ENCODE data around the gene PXYLP1.

DNA sequence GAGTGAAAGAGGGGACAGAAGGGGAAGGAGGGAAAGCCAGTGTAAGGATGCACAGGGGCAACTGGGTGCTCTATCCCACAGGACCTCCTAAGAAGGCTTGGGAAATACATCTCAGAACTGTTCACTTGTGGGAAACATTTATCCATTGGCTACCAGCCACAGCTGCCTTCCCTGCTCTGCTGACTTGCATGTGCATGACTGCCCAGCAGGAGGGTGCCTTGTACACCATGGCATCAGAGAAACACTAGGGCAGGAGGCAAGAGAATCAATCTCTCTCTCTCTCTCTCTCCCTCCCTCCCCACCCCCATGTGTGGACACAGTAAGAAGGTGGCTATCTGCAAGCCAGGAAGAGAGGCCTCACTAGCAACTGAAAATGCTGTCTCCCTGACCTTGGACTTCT, 73.8 kb downstream of the PXYLP1 start:
- TF ChIP-seq, protein P1, sequence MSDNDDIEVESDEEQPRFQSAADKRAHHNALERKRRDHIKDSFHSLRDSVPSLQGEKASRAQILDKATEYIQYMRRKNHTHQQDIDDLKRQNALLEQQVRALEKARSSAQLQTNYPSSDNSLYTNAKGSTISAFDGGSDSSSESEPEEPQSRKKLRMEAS (IDR thresholded peaks at IDR 0.05): no peak
- TF ChIP-seq CREB1 (IDR thresholded peaks at IDR 0.05; ENCODE audit: low read depth): no peak
- no peak for TF ChIP-seq FOXM1 (IDR thresholded peaks at IDR 0.05; ENCODE audit: borderline replicate concordance, low read depth)
- no peak for TF ChIP-seq CEBPB (IDR thresholded peaks at IDR 0.05)
- no peak for TF ChIP-seq ZBTB7A (IDR thresholded peaks at IDR 0.05; ENCODE audit: low read depth)
- no peak for TF ChIP-seq RAD21 (IDR thresholded peaks at IDR 0.05; ENCODE audit: low read depth)
- no peak for TF ChIP-seq EP300 (IDR thresholded peaks at IDR 0.05; ENCODE audit: borderline replicate concordance)
- no peak for TF ChIP-seq YY1 (IDR thresholded peaks at IDR 0.05; ENCODE audit: low read depth)
- TF ChIP-seq REST (IDR thresholded peaks at IDR 0.05; ENCODE audit: low read depth): no peak
- no peak for TF ChIP-seq NFIC (IDR thresholded peaks at IDR 0.05)
- TF ChIP-seq TEAD4 (IDR thresholded peaks at IDR 0.05): no peak
- TF ChIP-seq TAF1 (IDR thresholded peaks at IDR 0.05; ENCODE audit: low read depth): no peak
- no peak for TF ChIP-seq TCF12 (IDR thresholded peaks at IDR 0.05; ENCODE audit: low read depth)
